Sigmoid colon (tissue), 4 donors: Measurements from ENCODE around the gene SLC8A1.

Experiments used
- CTCF ChIP-seq, 4 experiments: fragments of 450-650 bp in 3 of 4; fragments of 200-600 bp in 1 of 4; IDR thresholded peaks; one replicate each; pipeline ENCODE4 v1.5.1; 2016 to 2019; ENCODE audit warnings: antibody characterized with exemption in 4 of 4, mild to moderate bottlenecking in 3 of 4, moderate library complexity in 2 of 4
- POLR2A ChIP-seq, 2 donors: fragments of 450-650 bp; IDR thresholded peaks; one replicate each; pipeline ENCODE4 v1.6.1; 2016; ENCODE audit warnings: antibody characterized with exemption in 2 of 2, mild to moderate bottlenecking in 2 of 2, moderate library complexity in 2 of 2
- POLR2AphosphoS5 ChIP-seq, 4 donors: sonication (generic); formaldehyde crosslinking; IDR thresholded peaks; one replicate each; pipeline ENCODE4 v1.6.1; 2017; ENCODE audit warnings: antibody characterized with exemption in 4 of 4

GRCh38 chr2:40260437-40260836 lies 191.5 kb downstream of the SLC8A1 start:
- no peak for TF ChIP-seq CTCF (IDR thresholded peaks at IDR 0.05)
- TF ChIP-seq POLR2A (IDR thresholded peaks at IDR 0.05) = no peak
- no peak for TF ChIP-seq POLR2AphosphoS5 (IDR thresholded peaks at IDR 0.05)
